ENCODE data around the gene PLAAT1. TPM values are rescaled to one million over a fixed set of nuclear protein-coding genes. Genes with fewer than 3 reads are reported as not detected.

Gene PLAAT1
- total RNA-seq, 1 donor from 2014 or later: 0.96 TPM

- Histone ChIP-seq H3K4me3 (no peak overlapping the region), H3K27ac (no peak overlapping the region), H3K9me3 (no peaks in the 10 kb centered on the region), H3K4me1 (no peaks in the 10 kb centered on the region), H3K27me3 (no peaks in the 10 kb centered on the region), H3K36me3 (no peaks in the 10 kb centered on the region)
- TF ChIP-seq, protein P1, sequence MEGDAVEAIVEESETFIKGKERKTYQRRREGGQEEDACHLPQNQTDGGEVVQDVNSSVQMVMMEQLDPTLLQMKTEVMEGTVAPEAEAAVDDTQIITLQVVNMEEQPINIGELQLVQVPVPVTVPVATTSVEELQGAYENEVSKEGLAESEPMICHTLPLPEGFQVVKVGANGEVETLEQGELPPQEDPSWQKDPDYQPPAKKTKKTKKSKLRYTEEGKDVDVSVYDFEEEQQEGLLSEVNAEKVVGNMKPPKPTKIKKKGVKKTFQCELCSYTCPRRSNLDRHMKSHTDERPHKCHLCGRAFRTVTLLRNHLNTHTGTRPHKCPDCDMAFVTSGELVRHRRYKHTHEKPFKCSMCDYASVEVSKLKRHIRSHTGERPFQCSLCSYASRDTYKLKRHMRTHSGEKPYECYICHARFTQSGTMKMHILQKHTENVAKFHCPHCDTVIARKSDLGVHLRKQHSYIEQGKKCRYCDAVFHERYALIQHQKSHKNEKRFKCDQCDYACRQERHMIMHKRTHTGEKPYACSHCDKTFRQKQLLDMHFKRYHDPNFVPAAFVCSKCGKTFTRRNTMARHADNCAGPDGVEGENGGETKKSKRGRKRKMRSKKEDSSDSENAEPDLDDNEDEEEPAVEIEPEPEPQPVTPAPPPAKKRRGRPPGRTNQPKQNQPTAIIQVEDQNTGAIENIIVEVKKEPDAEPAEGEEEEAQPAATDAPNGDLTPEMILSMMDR (IDR thresholded peaks at IDR 0.05): no peak
- DNase-seq: no peak
- ATAC-seq: no peak
- intact Hi-C loops (cut with DNase I): no loop called here
Measured at GRCh38 chr3:193310914-193311723, 70.1 kb downstream of the PLAAT1 start.

DNA sequence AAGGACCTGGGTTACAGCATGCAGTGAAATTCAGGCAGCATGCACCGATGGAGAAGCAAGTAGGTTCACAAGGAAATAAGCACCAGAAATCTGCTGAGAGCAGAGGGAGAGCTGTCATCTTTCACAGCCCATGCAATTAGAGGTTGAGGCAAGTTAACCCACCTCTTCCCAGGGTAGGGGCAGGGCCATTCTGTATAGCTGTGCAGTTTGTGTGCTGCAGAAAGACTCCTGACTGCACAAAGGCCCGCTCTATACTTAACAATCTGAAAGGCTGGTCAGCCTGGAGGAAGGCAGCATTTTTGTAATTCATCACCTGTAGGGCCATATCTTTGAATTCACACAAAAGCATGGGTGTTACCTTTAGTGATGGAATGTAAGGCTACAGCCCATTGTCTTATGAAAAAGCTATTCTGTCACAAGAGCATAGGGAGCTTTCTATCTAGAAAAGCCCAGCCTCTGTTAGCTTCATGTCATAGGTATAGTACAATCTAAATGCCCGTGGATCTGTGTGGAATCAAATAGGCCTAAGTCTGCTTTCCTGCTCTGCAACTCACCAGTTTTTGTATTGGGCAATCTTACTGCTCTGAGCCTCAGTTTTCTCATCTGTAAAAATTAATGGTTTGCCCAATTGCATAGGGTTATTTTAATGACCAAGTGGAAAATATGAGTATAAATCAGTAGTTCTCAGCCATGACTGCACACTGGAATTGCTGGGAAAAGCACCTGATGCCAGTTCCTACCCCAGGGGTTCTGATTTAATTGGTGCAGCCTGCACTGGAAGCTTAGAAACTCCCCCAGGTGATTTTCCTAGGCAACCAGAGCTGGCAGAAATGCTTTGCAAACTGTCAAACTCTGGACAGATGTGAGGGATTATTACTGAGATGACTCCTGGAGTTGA is 72.3 kb downstream of the PLAAT1 start:
- Histone ChIP-seq H3K27ac (no peak overlapping the region), H3K36me3 (no peaks in the 10 kb centered on the region), H3K27me3 (no peaks in the 10 kb centered on the region), H3K4me1 (no peaks in the 10 kb centered on the region), H3K9me3 (no peaks in the 10 kb centered on the region), H3K4me3 (no peak overlapping the region)
- no peak for ATAC-seq
- TF ChIP-seq, protein P1 (IDR thresholded peaks at IDR 0.05): no peak
- DNase-seq: no peak
- intact Hi-C loops (cut with DNase I): no loop called here

GRCh38 chr3:193314161-193314560 is 73.1 kb downstream of the PLAAT1 start:
- Histone ChIP-seq H3K27ac (no peak overlapping the region), H3K4me1 (no peaks in the 10 kb centered on the region), H3K36me3 (no peaks in the 10 kb centered on the region), H3K9me3 (no peaks in the 10 kb centered on the region), H3K27me3 (no peaks in the 10 kb centered on the region), H3K4me3 (no peak overlapping the region)
- intact Hi-C loops (cut with DNase I): no loop called here
- DNase-seq: no peak
- no peak for ATAC-seq
- TF ChIP-seq, protein P1 (IDR thresholded peaks at IDR 0.05): no peak

- Histone ChIP-seq H3K27me3 (no peaks in the 10 kb centered on the region), H3K27ac (no peak overlapping the region), H3K9me3 (no peaks in the 10 kb centered on the region), H3K36me3 (no peaks in the 10 kb centered on the region), H3K4me1 (no peaks in the 10 kb centered on the region), H3K4me3 (no peak overlapping the region)
- no peak for DNase-seq
- TF ChIP-seq, protein P1 (IDR thresholded peaks at IDR 0.05): no peak
- intact Hi-C loops (cut with DNase I): no loop called here
- ATAC-seq: no peak
Measured at GRCh38 chr3:193317682-193318300, 76.8 kb downstream of the PLAAT1 start.

Other genes with a start within 250 kb of the PLAAT1 start
- gene ATP13A5, start 137.5 kb downstream of the PLAAT1 start, total RNA-seq: 2.0 TPM

All from upper lobe of right lung (tissue), 1 donor.